Esophagus squamous epithelium (tissue), 5 donors: ENCODE data around the gene SESTD1. TPM values are rescaled to one million over a fixed set of nuclear protein-coding genes. Genes with fewer than 3 reads are reported as not detected.

Source experiments
- DNase-seq: peaks from one replicate; lab custom pipeline; 2025; lab: John Stamatoyannopoulos, UW
- H3K27ac ChIP-seq, 4 donors: fragments of 200-600 bp; sonication (generic); one replicate each; pipeline ENCODE4 v1.5.1; 2016 to 2019; ENCODE audit warnings: mild to moderate bottlenecking in 1 of 4
- H3K27me3 ChIP-seq, 4 donors: fragments of 200-600 bp; sonication (generic); 1 replicate in 3 of 4; 2 replicates in 1 of 4; pipeline versions ENCODE4 v1.5.1 to v1.6.0; 2017 to 2021; ENCODE audit warnings: antibody characterized with exemption in 1 of 4
- H3K36me3 ChIP-seq, 3 donors: fragments of 200-600 bp; sonication (generic); one replicate each; pipeline ENCODE4 v1.5.1; 2016 to 2019
- H3K4me1 ChIP-seq, 3 donors: fragments of 200-600 bp; sonication (generic); one replicate each; pipeline ENCODE4 v1.5.1; 2017 to 2019
- H3K4me3 ChIP-seq, 4 donors: fragments of 200-600 bp; sonication (generic); 1 replicate in 3 of 4; 2 replicates in 1 of 4; pipeline ENCODE4 v1.5.1; 2016 to 2019; ENCODE audit warnings: mild to moderate bottlenecking in 2 of 4, moderate library complexity in 1 of 4
- H3K9me3 ChIP-seq, 3 donors: fragments of 200-600 bp; sonication (generic); one replicate each; pipeline ENCODE4 v1.5.1; 2016 to 2019
- POLR2A ChIP-seq, 4 donors: fragments of 450-650 bp; IDR thresholded peaks; one replicate each; pipeline ENCODE4 v1.6.1; 2017; ENCODE audit warnings: antibody characterized with exemption in 4 of 4, mild to moderate bottlenecking in 4 of 4, moderate library complexity in 3 of 4
- WGBS, 2 donors: methylation state at CpG; one replicate each; pipeline ENCODE4 v1.1.5; 2018; 5-methylcytosine and 5-hydroxymethylcytosine counted together
- intact Hi-C: fragments of 100-400 bp; cut with DNase I; formaldehyde crosslinking; loops from one replicate; pipeline ENCODE4 v1.15.0; 2022
- total RNA-seq, 4 donors: library from RNA; depleted of rRNA; stranded (reverse); fragments of >200 nt; gene quantifications; one replicate each; pipeline ENCODE4 v1.1.0, GENCODE V29; 2016
- TF ChIP-seq, protein P1 (sequence below), 6 experiments: fragments of 450-650 bp in 4 of 6; fragments of 200-600 bp in 2 of 6; sonication (generic) in 2 of 6; IDR thresholded peaks; one replicate each; pipeline ENCODE4 v1.5.1; 2016 to 2019; ENCODE audit warnings: antibody characterized with exemption in 6 of 6, mild to moderate bottlenecking in 4 of 6, moderate library complexity in 4 of 6
- donor health status: DM: yes; HTN: yes; CAD: no.

SESTD1 gene
- total RNA-seq, 4 donors from 2014 or later: 5.0 to 22.9 (median 14.0) TPM

DNA sequence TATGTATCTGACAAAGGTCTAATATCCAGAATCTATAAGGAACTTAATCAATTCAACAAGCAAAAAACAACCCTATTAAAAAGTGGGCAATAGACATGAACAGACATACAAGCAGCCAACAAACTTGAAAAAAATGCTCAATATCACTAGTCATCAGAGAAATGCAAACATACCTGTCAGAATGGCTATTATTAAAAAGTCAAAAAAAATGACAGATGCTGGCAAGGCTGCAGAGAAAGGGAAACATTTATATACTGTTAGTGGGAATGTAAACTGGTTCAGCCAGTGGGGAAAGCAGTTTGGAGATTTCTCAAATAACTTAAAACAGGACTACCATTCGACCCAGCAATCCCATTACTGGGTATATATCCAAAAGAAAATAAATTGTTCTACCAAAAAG is 21.6 kb downstream of the SESTD1 start:
- DNase-seq: no peak

GRCh38 chr2:179240481-179241451 is 23.9 kb downstream of the SESTD1 start:
- 71 to 80% methylated on average over 4 of the region's 4 CpGs for WGBS, 2 donors
- peaks cover 11 to 64% (median 30%) of the 10 kb centered on the region in 3 donors for H3K4me1 ChIP-seq

More for the DNA sequence above, 21.6 kb downstream of the SESTD1 start:
- WGBS, 2 donors: 31 to 53% methylated on average over 1 of the region's 1 CpG
- H3K4me1 ChIP-seq: peaks cover 11 to 53% (median 23%) of the 10 kb centered on the region in 3 donors
- TF ChIP-seq, protein P1, sequence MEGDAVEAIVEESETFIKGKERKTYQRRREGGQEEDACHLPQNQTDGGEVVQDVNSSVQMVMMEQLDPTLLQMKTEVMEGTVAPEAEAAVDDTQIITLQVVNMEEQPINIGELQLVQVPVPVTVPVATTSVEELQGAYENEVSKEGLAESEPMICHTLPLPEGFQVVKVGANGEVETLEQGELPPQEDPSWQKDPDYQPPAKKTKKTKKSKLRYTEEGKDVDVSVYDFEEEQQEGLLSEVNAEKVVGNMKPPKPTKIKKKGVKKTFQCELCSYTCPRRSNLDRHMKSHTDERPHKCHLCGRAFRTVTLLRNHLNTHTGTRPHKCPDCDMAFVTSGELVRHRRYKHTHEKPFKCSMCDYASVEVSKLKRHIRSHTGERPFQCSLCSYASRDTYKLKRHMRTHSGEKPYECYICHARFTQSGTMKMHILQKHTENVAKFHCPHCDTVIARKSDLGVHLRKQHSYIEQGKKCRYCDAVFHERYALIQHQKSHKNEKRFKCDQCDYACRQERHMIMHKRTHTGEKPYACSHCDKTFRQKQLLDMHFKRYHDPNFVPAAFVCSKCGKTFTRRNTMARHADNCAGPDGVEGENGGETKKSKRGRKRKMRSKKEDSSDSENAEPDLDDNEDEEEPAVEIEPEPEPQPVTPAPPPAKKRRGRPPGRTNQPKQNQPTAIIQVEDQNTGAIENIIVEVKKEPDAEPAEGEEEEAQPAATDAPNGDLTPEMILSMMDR (IDR thresholded peaks at IDR 0.05): no peak
- no peak for TF ChIP-seq POLR2A (IDR thresholded peaks at IDR 0.05)
- no peak overlapping the region for H3K4me3 ChIP-seq
- H3K36me3 ChIP-seq: no peaks in the 10 kb centered on the region
- H3K27me3 ChIP-seq: no peaks in the 10 kb centered on the region
- intact Hi-C loops: no loop called here
- no peaks in the 10 kb centered on the region for H3K9me3 ChIP-seq
- no peak overlapping the region for H3K27ac ChIP-seq

DNA sequence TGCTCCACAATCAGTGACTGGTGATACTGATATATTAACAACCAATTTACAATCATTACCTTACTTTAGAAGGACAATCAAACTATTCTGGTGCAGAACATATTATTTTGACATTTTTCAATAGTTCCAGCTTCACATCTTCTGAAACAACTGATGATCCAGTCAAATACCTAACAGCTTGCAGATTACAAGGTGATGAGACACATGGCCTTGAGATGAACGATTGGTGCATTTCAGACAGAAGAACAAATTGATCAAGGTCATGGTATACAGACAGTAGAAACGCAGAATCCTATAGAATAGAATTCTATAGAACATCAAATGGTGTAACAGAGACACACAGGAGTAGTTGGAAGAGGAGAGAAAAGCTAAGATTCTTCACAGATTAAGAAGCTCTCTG is 24.8 kb downstream of the SESTD1 start:
- H3K36me3 ChIP-seq: no peaks in the 10 kb centered on the region
- H3K27ac ChIP-seq: no peak overlapping the region
- no peak for DNase-seq
- H3K4me3 ChIP-seq: no peak overlapping the region
- H3K27me3 ChIP-seq: no peaks in the 10 kb centered on the region
- 74 to 75% methylated on average over 2 of the region's 2 CpGs for WGBS, 2 donors
- TF ChIP-seq, protein P1 (IDR thresholded peaks at IDR 0.05): no peak
- TF ChIP-seq POLR2A (IDR thresholded peaks at IDR 0.05): no peak
- no peaks in the 10 kb centered on the region for H3K9me3 ChIP-seq
- intact Hi-C loops: no loop called here
- H3K4me1 ChIP-seq: peaks cover 11 to 64% (median 30%) of the 10 kb centered on the region in 3 donors

More at GRCh38 chr2:179240481-179241451, 23.9 kb downstream of the SESTD1 start:
- no peak for DNase-seq
- Histone ChIP-seq H3K27ac (no peak overlapping the region), H3K9me3 (no peaks in the 10 kb centered on the region), H3K36me3 (no peaks in the 10 kb centered on the region), H3K4me3 (no peak overlapping the region), H3K27me3 (no peaks in the 10 kb centered on the region)
- TF ChIP-seq, protein P1 (IDR thresholded peaks at IDR 0.05): no peak
- no peak for TF ChIP-seq POLR2A (IDR thresholded peaks at IDR 0.05)
- intact Hi-C loops: no loop called here

DNA sequence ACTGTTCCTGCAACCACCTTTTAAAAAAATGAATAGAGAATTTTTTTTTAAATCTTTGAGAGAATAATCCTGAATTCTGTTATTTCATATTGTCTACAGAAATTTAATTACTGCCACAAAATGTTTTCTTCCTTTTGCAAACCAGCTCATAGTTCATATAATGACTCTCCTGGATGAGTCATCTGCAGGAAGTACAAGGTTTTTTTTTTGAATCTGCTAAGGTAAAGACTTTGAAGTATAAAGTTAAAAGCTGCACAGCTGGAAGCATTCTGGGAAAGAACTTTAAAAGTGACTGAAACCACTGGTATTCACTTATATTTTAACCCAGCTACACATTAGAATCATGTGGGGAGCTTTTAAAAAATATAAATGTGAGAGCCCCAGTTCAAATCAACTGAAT is 25.4 kb downstream of the SESTD1 start:
- peak overlapping the region in 2 of 4 donors; percentile 7 to 23 for H3K27ac ChIP-seq

More for the DNA sequence above, 25.4 kb downstream of the SESTD1 start:
- no peaks in the 10 kb centered on the region for H3K36me3 ChIP-seq
- no peak for DNase-seq
- peaks cover 11 to 64% (median 30%) of the 10 kb centered on the region in 3 donors for H3K4me1 ChIP-seq
- no peak overlapping the region for H3K4me3 ChIP-seq
- intact Hi-C loops: no loop called here
- TF ChIP-seq POLR2A (IDR thresholded peaks at IDR 0.05): no peak
- TF ChIP-seq, protein P1 (IDR thresholded peaks at IDR 0.05): no peak
- no peaks in the 10 kb centered on the region for H3K9me3 ChIP-seq
- no peaks in the 10 kb centered on the region for H3K27me3 ChIP-seq
